ENCODE measurements around the gene CABP1.
"Not testable (repeated sequence)": the region's sequence is repeated elsewhere in the genome, so short reads cannot be mapped to it uniquely, and the experiment has no call there.

CABP1 gene

GRCh38 chr12:120639771-120640721 lies at the start of gene CABP1:
Gene CABP1 (plus strand): TSS chr12:120640626. CDS start chr12:120640686, 60 bp downstream.
- DNase-seq: peak; percentile 21

DNA sequence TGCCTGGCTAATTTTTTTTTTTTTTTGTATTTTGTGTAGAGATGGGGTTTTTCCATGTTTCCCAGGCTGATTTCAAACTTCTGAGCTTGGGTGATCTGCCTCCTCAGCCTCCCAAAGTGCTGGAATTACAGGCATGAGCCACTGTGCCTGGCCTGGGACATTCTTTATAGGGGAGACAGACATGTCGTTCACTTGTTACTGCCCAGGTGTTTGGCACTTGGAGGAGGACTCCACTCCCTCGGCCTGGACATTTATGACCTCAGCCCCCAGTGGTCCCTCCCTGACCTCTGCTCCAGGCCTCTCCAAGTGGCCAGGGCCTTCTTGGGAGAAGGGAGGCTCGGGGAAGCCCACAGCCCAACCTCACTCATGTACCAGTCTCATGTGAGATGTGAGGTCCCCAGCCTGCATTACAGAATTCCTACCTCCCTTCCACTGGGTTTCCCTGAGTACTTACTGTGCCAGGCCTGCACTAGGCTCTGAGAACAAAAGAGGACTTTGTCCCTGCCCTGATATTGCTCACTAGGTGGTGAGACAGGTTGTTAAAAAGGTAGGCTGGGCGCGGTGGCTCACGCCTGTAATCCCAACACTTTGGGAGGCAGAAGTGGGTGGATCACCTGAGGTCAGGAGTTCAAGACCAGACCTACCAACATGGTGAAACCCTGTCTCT lies 49.6 kb upstream of the CABP1 start:
- no peak for DNase-seq

DNA sequence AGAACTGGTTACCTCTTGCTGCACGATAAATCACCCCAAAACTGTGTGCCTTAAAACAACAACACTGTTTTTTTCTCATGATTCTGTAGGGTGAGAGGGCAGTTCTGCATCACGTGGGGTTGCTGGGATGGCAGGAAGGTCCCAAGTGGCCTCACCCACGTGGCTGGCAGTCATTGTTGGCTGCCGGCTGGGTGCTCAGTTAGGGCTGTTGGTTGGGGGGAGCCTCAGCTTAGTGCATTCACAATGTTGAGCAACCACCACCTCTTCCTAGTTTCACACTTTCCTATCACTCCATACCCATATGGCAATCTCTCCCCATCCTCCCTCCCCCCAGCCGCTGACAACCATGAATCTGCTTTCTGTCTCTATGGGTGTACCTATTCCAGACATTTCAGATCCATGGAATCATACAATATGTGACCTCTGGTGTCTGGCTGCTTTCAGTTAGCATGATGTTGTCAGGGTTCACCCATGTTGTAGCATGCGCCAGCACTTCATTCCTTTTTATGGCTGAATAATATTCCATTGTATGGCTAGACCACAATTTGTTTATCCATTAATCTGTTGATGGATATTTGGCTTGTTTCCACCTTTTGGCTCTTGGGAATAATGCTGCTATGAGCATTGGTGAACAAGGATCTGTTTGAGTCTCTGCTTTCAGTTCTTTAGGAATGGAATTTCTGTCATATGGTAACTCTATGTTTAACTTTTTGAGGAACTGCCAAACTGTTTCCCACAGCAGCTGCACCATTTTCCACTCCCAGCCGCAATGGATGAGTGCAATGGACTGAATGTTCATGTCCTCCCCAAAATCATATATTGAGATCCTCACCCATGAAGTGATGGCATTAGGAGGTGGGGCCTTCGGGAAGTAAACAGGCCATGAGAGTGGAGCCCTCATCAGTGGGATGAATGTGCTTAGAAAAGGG lies 48.0 kb upstream of the CABP1 start:
- no peak for DNase-seq

- no peak for DNase-seq
Observed at GRCh38 chr12:120596901-120597300, 43.5 kb upstream of the CABP1 start.

GRCh38 chr12:120597861-120598260 lies 42.6 kb upstream of the CABP1 start:
- DNase-seq: no peak

GRCh38 chr12:120598674-120599463 lies 41.6 kb upstream of the CABP1 start:
- no peak for DNase-seq

GRCh38 chr12:120599672-120600552 lies 40.5 kb upstream of the CABP1 start:
- DNase-seq: no peak

GRCh38 chr12:120602416-120602815 lies 38.0 kb upstream of the CABP1 start:
- not testable (repeated sequence) for DNase-seq

GRCh38 chr12:120610560-120610959 lies 29.9 kb upstream of the CABP1 start:
- DNase-seq: no peak

GRCh38 chr12:120611534-120611933 lies 28.9 kb upstream of the CABP1 start:
- not testable (repeated sequence) for DNase-seq

DNA sequence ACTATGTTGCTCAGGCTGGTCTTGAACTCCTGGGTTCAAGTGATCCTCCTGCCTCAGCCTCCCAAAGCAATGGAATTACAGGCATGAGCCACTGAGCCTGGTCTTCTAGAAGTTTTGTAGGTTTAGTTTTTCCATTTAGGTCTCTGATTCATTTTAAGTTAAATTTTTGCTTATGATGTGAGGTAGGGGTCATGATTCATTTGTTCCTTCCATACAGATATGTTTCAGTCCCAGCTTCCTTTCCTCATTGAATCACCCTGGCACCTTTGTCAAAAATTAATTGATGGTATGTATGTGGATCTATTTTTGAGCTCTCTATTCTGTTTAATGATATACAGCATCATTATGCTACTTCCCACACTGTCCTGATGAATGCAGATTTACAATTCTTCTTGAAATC lies 25.6 kb upstream of the CABP1 start:
- no peak for DNase-seq

GRCh38 chr12:120617193-120617592 lies 23.2 kb upstream of the CABP1 start:
- DNase-seq: not testable (repeated sequence)

- not testable (repeated sequence) for DNase-seq
Observed at GRCh38 chr12:120617767-120618166, 22.7 kb upstream of the CABP1 start.

DNA sequence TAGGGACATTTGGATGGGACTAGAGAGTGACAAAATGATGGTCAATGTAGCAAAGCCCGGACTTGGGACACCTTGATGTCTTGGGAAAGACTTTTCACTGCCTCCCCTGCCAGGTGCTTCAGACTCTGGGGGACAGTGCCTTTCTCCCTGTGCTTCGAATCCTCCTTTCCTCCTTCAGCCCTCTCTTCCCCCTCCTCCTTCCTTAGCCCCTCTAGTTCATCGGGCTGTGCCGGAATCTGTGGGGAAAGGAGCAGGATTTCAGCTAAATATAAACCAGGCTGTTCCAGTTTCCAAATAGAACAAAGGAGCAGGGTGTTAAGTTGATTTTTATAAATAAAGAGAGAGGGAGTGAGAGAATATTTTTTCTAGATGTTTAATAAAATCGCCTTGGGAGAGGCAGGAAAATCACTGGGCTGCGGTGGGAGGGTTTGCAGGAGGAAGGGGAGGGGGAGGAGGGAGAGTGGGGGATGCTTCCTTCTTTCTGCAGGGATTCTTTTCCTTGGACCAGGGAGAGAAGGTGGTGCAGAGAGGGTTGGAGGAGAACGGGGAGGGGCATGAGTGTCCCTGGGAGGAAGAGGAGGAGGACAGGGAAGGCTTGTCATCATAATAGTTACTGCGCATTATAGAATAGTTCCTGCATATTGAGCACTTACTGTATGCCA lies 21.3 kb upstream of the CABP1 start:
- DNase-seq: no peak

GRCh38 chr12:120620624-120621023 lies 19.8 kb upstream of the CABP1 start:
- DNase-seq: no peak

DNA sequence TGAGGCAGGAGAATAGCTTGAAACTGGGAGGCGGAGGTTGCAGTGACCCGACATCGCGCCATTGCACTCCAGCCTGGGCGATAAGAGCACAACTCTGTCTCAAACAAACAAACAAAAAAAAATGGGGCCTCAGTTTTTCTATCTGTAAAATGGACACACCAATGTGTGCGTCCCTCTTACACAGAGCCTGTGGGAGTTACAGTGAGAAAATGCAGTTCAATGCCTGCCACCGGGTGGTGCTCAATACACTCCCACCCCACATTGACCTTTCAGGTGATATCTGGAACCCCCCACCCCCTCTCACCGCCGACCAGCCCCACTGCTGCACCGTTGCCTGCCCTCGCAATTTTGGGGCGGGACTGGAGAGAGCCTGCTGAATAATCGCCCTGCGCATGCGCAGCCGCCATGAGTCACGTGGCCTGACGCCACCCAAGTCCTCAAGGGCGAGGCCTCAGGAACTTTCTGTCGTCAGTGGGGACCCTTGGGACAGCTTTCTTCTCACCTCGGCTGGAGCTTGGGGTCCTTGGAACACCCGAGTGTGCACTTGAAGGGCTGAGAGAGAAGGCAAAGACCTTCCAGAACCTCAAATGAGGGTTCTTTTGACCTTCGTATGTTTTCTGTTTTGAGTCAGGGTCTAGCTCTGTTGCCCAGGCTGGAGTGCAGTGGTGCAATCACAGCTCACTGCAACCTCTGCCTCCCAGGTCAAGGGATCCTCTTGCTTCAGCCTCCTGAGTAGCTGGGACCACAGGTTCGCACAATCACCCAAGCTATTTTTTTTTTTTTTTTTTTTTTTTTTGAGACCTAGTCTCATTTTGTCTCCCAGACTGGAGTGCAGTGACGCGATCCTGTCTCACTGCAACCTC lies 14.6 kb upstream of the CABP1 start:
- no peak for DNase-seq

- no peak for DNase-seq
Observed at GRCh38 chr12:120628919-120629318, 11.5 kb upstream of the CABP1 start.

GRCh38 chr12:120630104-120630892 lies 10.1 kb upstream of the CABP1 start:
- DNase-seq: no peak

DNA sequence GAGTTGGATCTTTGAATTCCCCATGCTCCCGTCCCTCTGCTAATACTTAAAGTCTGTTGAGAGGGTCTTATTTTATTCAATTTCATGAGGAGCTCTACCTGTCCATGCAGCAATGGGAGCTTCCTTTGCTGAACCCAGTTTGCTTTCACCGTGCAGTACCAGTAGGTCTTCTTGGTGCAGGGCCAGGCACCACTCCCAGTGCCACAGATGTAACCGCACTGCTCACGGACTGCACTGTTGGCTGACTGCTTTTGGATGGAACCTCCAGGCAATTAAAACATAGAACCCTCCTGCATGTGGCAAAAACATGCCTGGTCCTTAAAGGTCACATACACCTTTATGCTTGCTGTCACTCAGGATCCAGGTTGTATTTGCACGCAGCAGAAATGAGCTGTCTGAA lies 9.3 kb upstream of the CABP1 start:
- DNase-seq: no peak

Measured in NCI-H774 (cell line).